HG03571 (cell line): ENCODE data around the gene BNIP3.

Experiments
- ATAC-seq: cut with Tn5 transposase; IDR thresholded peaks from one replicate; pipeline ENCODE4 v1.9.1; 2021; ENCODE audit not compliant: unreplicated experiment

Gene BNIP3

DNA sequence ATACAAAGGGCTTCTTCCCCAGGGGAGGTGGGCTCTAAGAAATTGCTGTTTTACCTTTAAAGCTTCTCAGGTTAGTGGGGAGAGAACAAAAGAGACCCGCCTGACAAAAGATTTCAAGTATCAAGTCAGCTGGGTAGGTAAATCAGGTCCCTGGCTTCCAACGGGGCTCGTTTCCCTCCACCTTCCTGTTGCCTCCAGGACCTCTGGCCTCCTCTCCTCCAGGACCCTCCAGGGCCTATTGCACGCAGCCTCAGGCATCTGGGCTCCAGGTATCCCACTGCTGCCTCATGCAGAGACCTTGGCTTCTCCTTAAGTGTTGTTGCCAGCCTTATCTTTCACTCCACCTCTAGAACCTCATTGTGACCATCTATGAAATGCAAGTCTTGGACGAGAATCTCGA, 2.9 kb downstream of the BNIP3 start:
- ATAC-seq, result no peak

GRCh38 chr10:131978366-131978765, 3.4 kb downstream of the BNIP3 start:
- no peak for ATAC-seq

DNA sequence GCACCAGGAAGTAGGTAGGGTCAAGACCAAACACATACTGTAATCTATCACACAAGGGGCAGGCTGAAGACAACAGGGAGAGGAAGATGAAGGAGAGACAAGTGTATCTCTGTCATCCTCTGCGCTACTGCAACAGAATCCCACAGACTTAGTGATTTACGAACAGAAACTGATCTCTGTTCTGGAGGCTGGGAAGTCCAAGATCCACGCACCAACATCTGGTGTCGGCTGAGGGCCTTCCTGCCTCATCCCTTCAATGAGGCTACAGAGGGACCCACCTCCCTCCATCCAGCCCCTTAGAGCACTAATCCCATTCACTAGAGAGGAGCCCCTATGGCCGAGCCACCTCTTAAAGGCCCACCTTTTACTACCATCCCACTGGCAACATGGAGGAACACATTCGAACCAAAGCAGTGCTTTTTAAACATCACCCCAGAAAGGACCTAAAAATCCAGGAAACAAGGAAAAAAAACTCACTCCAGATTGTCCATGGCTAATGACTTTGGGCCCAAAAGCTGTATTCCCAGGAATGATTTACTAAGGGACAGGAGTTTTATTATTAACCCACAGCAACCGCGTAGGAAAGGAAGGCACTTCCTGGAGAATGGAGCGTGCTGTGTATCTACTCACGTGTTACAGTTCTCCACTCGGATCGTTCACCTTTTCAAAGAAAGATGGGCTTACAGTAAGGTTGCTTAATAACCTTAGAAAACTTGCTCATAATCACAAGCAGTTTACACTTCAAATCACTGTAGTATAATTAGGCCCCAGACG, 4.2 kb downstream of the BNIP3 start:
- ATAC-seq, result no peak

- no peak for ATAC-seq
Measured at GRCh38 chr10:131975796-131976195, 5.9 kb downstream of the BNIP3 start.

DNA sequence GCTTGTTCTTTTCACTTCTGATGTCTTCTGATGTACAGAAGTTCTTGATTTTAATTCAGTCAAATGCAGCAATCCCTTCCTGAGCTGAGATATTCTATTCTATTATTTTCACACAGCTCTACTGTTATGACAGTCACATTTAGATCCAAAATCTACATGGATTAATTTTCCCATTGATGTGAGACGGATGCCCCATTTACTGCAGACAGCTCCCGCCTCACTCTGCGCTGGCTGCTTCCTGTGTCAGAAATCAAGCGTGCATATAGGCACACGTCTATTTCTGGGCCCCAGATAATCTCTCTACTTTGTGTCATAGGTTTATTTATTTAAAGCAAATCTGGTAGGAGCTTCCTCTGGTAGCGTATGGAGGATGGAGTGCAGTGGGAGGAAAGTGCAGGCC, 6.7 kb downstream of the BNIP3 start:
- no peak for ATAC-seq

DNA sequence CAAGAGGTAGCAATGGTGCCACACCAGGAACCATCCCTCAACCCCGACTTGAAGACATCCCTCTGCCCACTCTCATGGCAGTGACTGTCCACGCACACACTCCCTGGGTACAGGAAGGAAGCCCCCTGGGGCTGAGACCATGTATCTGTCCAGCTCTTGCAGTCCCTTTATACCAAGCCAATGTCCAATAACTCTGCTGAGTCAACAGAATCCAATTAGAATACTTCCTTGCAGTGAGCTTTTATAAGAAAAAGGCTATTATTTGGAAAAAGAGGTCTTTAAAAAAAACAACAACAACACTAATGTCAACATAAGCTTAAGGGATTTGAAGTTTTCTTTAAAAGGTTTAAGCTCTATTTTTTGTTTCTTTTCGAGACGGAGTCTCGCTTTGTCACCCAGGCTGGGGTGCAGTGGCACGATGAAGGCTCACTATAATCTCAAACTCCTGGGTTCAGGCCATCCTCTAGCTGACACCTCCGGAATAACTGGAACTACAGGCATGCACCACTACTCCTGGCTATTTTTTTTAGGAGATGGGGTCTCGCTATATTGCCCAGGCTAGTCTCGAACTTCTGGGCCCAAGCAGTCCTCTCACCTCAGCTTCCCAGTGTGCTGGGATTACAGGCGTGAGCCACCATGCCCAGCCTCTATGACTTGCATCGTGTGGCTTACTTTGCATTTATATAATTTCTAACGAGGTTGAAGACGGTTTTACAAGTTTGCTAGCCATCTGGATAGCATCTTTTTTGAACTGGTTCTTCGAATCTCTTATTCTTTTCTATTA, 7.5 kb downstream of the BNIP3 start:
- no peak for ATAC-seq

- no peak for ATAC-seq
Measured at GRCh38 chr10:131973160-131973951, 8.4 kb downstream of the BNIP3 start.

DNA sequence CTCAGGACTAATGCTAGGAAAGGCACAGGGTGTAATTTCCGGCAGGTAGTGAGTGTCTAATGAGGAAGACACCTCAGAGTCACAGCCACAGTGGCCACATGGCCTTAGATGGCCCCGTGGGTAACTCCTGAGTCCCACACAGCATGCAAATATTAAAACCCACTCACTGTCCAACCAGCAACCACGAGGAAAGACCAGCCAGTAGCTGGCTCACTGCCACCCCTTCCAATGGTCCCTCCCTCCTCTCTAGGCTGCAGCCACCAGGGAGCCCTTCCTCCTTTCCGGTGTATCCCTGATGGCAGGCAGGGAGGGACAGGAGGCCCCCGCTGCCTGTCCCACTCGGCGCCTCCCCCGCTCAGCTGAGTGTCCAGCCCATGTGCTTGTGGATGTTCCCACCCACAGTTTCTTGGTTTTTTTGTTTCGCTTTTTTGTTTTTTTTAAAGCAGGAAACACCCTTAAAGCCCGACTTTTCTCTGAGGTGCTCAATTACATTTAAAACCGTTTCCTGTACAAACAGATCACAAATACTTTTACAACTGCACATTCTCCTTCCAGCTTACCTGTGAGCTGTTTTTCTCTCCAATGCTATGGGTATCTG, 9.2 kb downstream of the BNIP3 start:
- ATAC-seq, result no peak

DNA sequence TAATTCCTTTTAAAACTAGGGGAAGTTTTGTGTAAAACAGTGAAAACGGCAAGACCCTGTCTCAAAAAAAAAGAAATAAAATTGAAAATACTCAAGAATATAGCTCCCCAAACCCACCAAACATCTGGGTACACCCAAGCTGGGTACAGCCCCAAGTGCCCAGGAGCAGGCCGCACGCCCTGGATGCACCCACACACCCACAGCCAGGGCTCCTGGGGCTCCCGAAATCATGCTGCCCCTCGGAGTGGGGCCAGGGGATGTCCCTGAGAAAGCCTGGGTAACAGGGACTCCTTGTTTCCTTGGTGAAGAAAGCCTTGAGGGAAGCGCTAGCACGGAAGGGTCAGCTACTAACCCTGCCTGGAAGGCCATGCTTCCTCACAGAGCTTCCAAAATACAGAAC, 10.1 kb downstream of the BNIP3 start:
- ATAC-seq, result no peak

GRCh38 chr10:131970946-131971345, 10.8 kb downstream of the BNIP3 start:
- ATAC-seq, result no peak

DNA sequence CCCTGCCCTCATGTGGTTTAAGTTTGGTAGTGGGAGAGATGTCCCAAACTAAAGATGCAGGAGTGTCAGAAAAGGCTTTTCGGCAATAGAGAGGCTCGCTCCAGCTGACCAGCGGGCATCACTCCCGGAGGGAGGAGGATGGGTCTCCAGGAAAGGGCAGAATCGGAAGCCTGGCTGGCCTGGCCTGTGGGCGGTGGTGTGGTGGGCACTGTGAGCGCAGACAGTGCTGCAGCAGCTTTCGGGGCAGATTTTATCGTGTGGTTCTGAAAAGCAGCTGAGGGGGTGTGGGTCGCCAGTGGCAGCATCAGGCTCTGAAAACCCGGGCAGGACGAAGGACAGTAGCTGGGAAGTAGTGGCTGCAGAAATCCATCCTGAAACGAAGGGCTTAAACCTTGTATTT, 12.8 kb downstream of the BNIP3 start:
- no peak for ATAC-seq

GRCh38 chr10:131964298-131964697, 17.4 kb downstream of the BNIP3 start:
- no peak for ATAC-seq

DNA sequence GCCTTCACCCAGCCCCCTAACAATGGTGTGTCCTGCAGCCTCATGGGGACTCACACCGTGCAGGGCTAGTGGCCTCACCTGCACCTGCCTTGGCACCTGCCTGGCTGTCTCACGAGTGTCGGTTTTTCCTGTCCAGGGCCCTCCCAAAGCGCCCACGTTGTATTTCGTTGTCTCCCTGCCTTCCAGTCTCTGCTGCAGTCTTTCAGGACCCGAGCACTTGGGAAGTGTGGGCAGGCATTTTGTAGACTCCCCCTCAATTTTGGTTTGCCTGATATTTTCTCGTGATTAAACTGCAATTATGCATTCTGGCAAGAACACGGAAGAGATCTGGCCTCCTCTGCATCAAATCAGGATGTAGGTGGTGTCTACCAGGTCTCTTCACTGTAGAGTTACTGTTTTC, 17.9 kb downstream of the BNIP3 start:
- no peak for ATAC-seq

GRCh38 chr10:131963350-131963749, 18.4 kb downstream of the BNIP3 start:
- no peak for ATAC-seq

DNA sequence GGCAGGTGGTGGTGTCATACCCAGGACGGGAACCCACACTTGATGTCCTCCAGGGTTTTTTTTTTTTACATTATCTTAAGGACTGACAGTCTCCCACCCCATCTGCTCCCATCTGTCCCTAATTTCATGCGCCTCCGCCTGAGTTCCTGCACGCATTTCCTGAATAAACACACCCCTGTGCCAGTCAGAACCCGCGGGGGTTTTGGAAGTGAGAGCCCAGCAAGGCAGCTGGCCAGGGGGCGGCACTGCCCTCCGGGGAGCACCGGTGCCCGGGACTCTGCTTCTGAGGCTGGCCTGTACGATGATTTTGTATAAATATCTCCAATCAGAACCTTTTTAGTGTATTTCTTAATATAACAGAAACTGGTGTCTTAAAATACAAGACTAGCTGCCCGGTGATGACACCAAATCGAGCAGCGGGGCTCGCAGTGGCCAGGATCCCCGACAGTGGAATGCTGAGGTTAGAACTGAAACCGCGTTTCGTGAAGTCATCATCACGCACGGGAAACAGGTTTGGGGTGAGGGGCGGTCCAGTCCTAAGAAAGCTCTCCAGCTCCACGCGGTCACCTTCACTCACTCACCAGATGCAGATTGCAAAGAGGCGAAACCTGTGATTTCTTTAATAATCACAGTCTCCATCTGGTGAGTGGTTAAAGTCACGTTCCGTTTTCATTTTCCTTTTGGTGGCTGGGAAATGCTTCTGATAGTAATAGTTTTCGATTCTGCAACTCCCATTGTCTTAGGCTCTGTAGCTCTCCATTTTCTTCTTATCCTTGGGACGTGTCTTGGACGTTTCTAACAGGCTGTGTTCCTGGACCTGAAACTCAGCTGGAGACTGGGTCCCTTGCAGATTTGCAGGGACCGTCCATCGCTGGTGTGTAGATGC, 19.7 kb downstream of the BNIP3 start:
- no peak for ATAC-seq

- ATAC-seq, result no peak
Measured at GRCh38 chr10:131961047-131961776, 20.5 kb downstream of the BNIP3 start.

DNA sequence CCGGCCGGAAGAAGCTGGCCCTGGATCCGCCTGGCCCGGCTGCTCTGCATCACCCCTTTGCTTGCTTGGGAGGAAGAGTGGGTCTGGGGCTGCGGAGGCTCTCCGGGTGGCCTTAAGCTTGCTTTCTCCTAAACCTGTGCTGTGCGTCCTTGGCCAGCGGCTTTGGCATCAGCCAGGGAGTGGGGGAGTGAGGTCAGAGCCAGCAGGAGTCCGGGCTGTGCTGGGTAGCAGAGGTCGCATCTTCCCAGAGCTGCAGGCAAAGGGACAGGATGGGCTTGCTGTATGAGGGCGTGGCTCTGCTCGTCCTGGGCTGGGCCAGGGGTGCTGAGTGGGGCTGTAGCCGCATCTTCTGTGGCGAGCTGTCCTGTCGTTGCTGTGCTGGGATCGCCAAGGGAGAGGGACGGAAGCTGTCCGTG, 21.1 kb downstream of the BNIP3 start:
- no peak for ATAC-seq

DNA sequence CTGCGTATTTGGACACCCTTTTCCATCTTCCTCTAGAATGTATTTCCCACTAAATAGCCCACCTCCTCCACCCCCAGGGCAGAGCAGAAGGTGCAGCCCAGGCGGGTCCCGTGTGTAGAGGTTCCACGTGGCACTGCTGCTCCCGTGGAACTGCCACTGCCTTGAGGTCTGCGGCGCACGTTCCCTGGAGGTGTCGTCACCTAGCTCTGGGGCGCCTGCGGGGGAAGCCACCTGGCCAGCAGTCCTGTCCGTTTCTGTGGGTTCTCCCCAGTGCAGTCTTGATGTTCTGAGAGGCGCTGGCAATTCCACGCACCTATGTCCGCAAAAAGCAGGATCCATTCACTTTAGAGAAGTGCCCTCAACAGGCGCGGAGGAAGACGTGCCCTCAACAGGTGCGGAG, 21.9 kb downstream of the BNIP3 start:
- ATAC-seq, result no peak

DNA sequence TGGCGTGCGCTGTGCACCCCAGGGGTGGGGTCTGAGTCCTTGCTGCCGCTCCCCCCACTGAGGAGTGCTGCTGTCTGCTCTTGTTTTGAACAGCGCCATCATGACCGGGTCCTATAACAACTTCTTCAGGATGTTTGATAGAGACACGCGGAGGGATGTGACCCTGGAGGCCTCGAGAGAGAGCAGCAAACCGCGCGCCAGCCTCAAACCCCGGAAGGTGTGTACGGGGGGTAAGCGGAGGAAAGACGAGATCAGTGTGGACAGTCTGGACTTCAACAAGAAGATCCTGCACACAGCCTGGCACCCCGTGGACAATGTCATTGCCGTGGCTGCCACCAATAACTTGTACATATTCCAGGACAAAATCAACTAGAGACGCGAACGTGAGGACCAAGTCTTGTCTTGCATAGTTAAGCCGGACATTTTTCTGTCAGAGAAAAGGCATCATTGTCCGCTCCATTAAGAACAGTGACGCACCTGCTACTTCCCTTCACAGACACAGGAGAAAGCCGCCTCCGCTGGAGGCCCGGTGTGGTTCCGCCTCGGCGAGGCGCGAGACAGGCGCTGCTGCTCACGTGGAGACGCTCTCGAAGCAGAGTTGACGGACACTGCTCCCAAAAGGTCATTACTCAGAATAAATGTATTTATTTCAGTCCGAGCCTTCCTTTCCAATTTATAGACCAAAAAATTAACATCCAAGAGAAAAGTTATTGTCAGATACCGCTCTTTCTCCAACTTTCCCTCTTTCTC, 26.0 kb downstream of the BNIP3 start:
- ATAC-seq, result no peak
